ENCODE data around the gene ASB1. TPM values are rescaled to one million over a fixed set of nuclear protein-coding genes. Genes with fewer than 3 reads are reported as not detected.
A peak's percentile ranks its signal among the peaks of the same experiment; 100 is the strongest.

The ASB1 gene
- total and polyA plus RNA-seq, 2 donors (not counting 1 experiment from before 2014, with no cell fraction given), result 19.3 to 40.6 TPM

DNA sequence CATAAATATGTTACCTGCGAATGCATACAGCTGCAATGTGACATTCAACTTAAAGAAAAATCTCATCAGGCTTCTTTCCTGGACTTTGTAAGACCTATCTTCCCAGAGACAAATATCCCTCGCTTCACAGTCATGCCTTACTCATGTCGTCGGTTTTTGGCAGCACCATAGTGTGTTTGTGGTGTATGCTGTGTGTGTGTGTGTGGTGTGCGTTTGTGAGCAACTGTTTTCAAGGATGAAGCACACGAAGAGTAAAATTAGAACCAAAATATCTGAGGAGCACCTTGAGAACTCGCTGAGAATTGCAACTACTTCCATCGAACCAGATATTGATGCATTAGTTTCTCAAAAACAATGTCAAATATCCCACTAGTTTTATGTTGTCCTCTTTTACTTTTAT lies 56.9 kb downstream of the ASB1 start:
- Histone ChIP-seq H2AFZ (ENCODE audit: low read length) (no peak overlapping the region), H3K4me2 (ENCODE audit: extremely low read depth, insufficient read depth, low read length) (no peak overlapping the region), H3K27ac (ENCODE audit: insufficient read depth, low read length) (no peak overlapping the region), H3K79me2 (ENCODE audit: control insufficient read depth, insufficient read depth, low read length) (no peaks in the 10 kb centered on the region), H3K9me3 (ENCODE audit: control insufficient read depth, insufficient read depth, low read depth, low read length) (peaks cover 1% of the 10 kb centered on the region), H3K36me3 (ENCODE audit: control insufficient read depth, insufficient read depth, low read length) (peaks cover 4% of the 10 kb centered on the region), H4K20me1 (ENCODE audit: control insufficient read depth, extremely low read depth, insufficient read depth, low read length) (no peaks in the 10 kb centered on the region), H3K4me3 (replicated peaks in 1 of 4; ENCODE audit: control extremely low read depth in 1 of 4, insufficient read depth in 1 of 4, low read depth in 3 of 4, low read length in 4 of 4) (no peak overlapping the region), H3K27me3 (ENCODE audit: control insufficient read depth, insufficient read depth, low read length) (no peaks in the 10 kb centered on the region), H3K4me1 (ENCODE audit: control insufficient read depth, extremely low read depth, insufficient read depth, low read length) (no peaks in the 10 kb centered on the region), H3K9ac (ENCODE audit: insufficient read depth, low read length) (no peak overlapping the region)
- TF ChIP-seq EZH2 (IDR thresholded peaks at IDR 0.05; ENCODE audit: low read length, missing control alignments), result no peak
- TF ChIP-seq, protein P1, sequence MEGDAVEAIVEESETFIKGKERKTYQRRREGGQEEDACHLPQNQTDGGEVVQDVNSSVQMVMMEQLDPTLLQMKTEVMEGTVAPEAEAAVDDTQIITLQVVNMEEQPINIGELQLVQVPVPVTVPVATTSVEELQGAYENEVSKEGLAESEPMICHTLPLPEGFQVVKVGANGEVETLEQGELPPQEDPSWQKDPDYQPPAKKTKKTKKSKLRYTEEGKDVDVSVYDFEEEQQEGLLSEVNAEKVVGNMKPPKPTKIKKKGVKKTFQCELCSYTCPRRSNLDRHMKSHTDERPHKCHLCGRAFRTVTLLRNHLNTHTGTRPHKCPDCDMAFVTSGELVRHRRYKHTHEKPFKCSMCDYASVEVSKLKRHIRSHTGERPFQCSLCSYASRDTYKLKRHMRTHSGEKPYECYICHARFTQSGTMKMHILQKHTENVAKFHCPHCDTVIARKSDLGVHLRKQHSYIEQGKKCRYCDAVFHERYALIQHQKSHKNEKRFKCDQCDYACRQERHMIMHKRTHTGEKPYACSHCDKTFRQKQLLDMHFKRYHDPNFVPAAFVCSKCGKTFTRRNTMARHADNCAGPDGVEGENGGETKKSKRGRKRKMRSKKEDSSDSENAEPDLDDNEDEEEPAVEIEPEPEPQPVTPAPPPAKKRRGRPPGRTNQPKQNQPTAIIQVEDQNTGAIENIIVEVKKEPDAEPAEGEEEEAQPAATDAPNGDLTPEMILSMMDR (conservative IDR thresholded peaks at IDR 0.05 in 1 of 2, IDR thresholded peaks at IDR 0.05 in 1 of 2; ENCODE audit: low read depth in 1 of 2, low read length in 2 of 2), result no peak
- DNase-seq (ENCODE audit: low read depth in 2 of 2), result peak in 1 of 2 donors; percentile 17

DNA sequence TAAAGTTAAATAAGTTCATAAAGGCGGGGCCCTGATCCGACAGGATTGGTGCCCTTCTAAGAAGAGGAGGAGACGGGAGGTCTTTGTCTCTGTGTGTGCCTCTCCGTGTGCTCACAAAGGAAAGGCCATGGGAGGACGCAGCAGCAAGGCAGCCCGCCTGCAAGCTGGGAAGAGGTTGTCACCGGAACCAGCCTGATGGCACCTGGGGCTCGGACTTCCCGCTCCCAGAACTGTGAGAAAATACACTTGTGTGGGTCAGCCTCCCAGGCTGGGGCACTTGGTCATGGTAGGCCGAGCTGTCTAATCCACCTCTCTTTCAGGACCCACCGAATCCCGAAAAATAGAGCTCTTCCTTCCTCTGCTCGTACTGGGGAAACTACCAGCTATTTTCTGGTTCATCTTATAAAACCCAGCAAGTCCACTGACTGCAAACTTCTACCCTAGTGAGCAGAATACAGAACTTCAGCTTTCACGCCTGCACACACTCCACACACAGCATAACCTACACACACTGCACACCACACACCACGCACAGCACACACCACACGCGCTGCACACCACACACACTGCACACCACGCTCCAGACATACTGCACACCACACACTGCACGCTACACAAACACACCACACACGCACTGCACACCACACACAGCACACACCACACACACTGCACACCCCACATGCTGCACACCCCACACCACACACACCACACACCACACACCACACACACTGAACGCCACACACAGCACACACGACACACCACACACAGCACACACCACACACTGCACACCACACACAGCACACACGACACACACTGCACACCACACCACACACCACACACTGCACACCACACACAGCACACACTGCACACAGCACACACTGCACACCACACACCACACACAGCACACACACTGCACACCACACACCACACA lies 58.1 kb downstream of the ASB1 start:
- no peaks in the 10 kb centered on the region for H3K4me1 ChIP-seq (ENCODE audit: control insufficient read depth, extremely low read depth, insufficient read depth, low read length)
- H2AFZ ChIP-seq (ENCODE audit: low read length), result no peak overlapping the region
- H4K20me1 ChIP-seq (ENCODE audit: control insufficient read depth, extremely low read depth, insufficient read depth, low read length), result no peaks in the 10 kb centered on the region
- H3K79me2 ChIP-seq (ENCODE audit: control insufficient read depth, insufficient read depth, low read length), result no peaks in the 10 kb centered on the region
- H3K27ac ChIP-seq (ENCODE audit: insufficient read depth, low read length), result no peak overlapping the region
- peaks cover 4% of the 10 kb centered on the region for H3K36me3 ChIP-seq (ENCODE audit: control insufficient read depth, insufficient read depth, low read length)
- H3K4me2 ChIP-seq (ENCODE audit: extremely low read depth, insufficient read depth, low read length), result no peak overlapping the region
- no peak overlapping the region for H3K4me3 ChIP-seq (replicated peaks in 1 of 4; ENCODE audit: control extremely low read depth in 1 of 4, insufficient read depth in 1 of 4, low read depth in 3 of 4, low read length in 4 of 4)
- TF ChIP-seq, protein P1 (conservative IDR thresholded peaks at IDR 0.05 in 1 of 2, IDR thresholded peaks at IDR 0.05 in 1 of 2; ENCODE audit: low read depth in 1 of 2, low read length in 2 of 2), result no peak
- TF ChIP-seq EZH2 (IDR thresholded peaks at IDR 0.05; ENCODE audit: low read length, missing control alignments), result no peak
- no peak overlapping the region for H3K9ac ChIP-seq (ENCODE audit: insufficient read depth, low read length)
- H3K9me3 ChIP-seq (ENCODE audit: control insufficient read depth, insufficient read depth, low read depth, low read length), result peaks cover 1% of the 10 kb centered on the region
- no peaks in the 10 kb centered on the region for H3K27me3 ChIP-seq (ENCODE audit: control insufficient read depth, insufficient read depth, low read length)
- no peak for DNase-seq (ENCODE audit: low read depth in 2 of 2)

DNA sequence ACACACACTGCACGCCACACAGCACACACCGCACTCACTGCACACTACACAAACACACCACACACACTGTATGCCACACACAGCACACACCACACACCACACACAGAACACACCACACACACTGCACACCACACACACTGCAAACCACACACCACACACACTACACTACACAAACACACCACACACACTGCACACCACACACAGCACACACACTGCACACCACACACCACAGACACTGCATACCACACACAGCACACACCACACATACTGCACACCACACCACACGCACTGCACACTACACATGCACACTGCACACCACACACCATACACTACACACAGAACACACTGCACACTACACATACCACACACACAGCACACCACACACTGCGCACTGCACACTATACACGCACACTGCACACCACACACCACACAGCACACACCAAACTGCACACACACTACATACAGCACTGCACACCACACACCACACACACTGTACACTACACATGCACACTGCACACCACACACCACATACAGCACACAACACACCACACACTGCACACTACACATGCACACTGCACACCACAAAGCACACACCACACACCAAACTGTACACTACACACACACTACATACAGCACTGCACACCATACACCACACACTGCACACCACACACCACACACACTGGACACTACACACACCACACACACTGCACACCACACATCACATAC lies 59.6 kb downstream of the ASB1 start:
- TF ChIP-seq, protein P1 (conservative IDR thresholded peaks at IDR 0.05 in 1 of 2, IDR thresholded peaks at IDR 0.05 in 1 of 2; ENCODE audit: low read depth in 1 of 2, low read length in 2 of 2), result no peak
- no peak for TF ChIP-seq EZH2 (IDR thresholded peaks at IDR 0.05; ENCODE audit: low read length, missing control alignments)
- no peaks in the 10 kb centered on the region for H3K79me2 ChIP-seq (ENCODE audit: control insufficient read depth, insufficient read depth, low read length)
- H4K20me1 ChIP-seq (ENCODE audit: control insufficient read depth, extremely low read depth, insufficient read depth, low read length), result no peaks in the 10 kb centered on the region
- H3K4me1 ChIP-seq (ENCODE audit: control insufficient read depth, extremely low read depth, insufficient read depth, low read length), result no peaks in the 10 kb centered on the region
- H3K9me3 ChIP-seq (ENCODE audit: control insufficient read depth, insufficient read depth, low read depth, low read length), result peaks cover 1% of the 10 kb centered on the region
- no peak overlapping the region for H3K4me2 ChIP-seq (ENCODE audit: extremely low read depth, insufficient read depth, low read length)
- no peak overlapping the region for H3K9ac ChIP-seq (ENCODE audit: insufficient read depth, low read length)
- H3K27ac ChIP-seq (ENCODE audit: insufficient read depth, low read length), result no peak overlapping the region
- no peaks in the 10 kb centered on the region for H3K27me3 ChIP-seq (ENCODE audit: control insufficient read depth, insufficient read depth, low read length)
- H3K36me3 ChIP-seq (ENCODE audit: control insufficient read depth, insufficient read depth, low read length), result peaks cover 4% of the 10 kb centered on the region
- H2AFZ ChIP-seq (ENCODE audit: low read length), result no peak overlapping the region
- no peak for DNase-seq (ENCODE audit: low read depth in 2 of 2)
- no peak overlapping the region for H3K4me3 ChIP-seq (replicated peaks in 1 of 4; ENCODE audit: control extremely low read depth in 1 of 4, insufficient read depth in 1 of 4, low read depth in 3 of 4, low read length in 4 of 4)
